ENCODE data around the gene CDHR4. TPM values are rescaled to one million over a fixed set of nuclear protein-coding genes. Genes with fewer than 3 reads are reported as not detected.
A peak's percentile ranks its signal among the peaks of the same experiment; 100 is the strongest.

CDHR4 gene
- total RNA-seq, 6 experiments from 2014 or later = not detected

- no peak for TF ChIP-seq CTCF (IDR thresholded peaks at IDR 0.05)
- no peak for TF ChIP-seq POLR2A (IDR thresholded peaks at IDR 0.05)
- ATAC-seq = peak in 1 of 4 donors; percentile 23
- intact Hi-C loops (cut with DNase I) = no loop called here
- WGBS (ENCODE audit: insufficient coverage, low coverage, low lambda C conversion rate, missing lambda C conversion rate) = 78% methylated on average over 12 of the region's 13 CpGs
- Histone ChIP-seq H3K27ac (no peak overlapping the region), H3K27me3 (no peaks in the 10 kb centered on the region), H3K4me3 (no peak overlapping the region), H3K4me1 (peaks cover 0 to 9% (median 4%) of the 10 kb centered on the region in 4 donors), H3K36me3 (peaks cover 0 to 8% (median 2%) of the 10 kb centered on the region in 4 donors), H3K9me3 (no peaks in the 10 kb centered on the region)
- no peak for DNase-seq
Measured at GRCh38 chr3:49747792-49748480, 51.7 kb downstream of the CDHR4 start.

GRCh38 chr3:49745986-49746385 lies 53.7 kb downstream of the CDHR4 start:
- Histone ChIP-seq H3K27me3 (no peaks in the 10 kb centered on the region), H3K36me3 (peaks cover 0 to 8% (median 4%) of the 10 kb centered on the region in 4 donors), H3K27ac (no peak overlapping the region), H3K9me3 (no peaks in the 10 kb centered on the region), H3K4me3 (no peak overlapping the region), H3K4me1 (peaks cover 0 to 9% (median 4%) of the 10 kb centered on the region in 4 donors)
- TF ChIP-seq POLR2A (IDR thresholded peaks at IDR 0.05) (no peak), CTCF (IDR thresholded peaks at IDR 0.05) (no peak)
- ATAC-seq (peak in 2 of 4 donors; percentile 36 to 41), DNase-seq (no peak)
- WGBS (ENCODE audit: insufficient coverage, low coverage, low lambda C conversion rate, missing lambda C conversion rate) = 79% methylated on average over 2 of the region's 2 CpGs
- intact Hi-C loops (cut with DNase I) = no loop called here

Small RNAs within 50 kb of the gene (microRNA-seq; reads per million reads assigned to microRNA genes)
- 0 to 0.29 reads per million in 2 donors for gene MIR5193

Small RNAs within 50 kb of the gene (small RNA-seq; reads per million reads assigned to genes)
- 0 reads per million in 2 experiments for gene COX6CP14

Other genes with a start within 250 kb of the CDHR4 start
- under 1 TPM; 0.31 to 0.68 (median 0.50) TPM for gene BSN, start 245.4 kb downstream of the CDHR4 start, total RNA-seq
- 100 to 1,000 TPM in 2 of 6 experiments, 10 to 100 TPM in 4; 60.9 to 114 (median 90.5) TPM for gene APEH, start 125.5 kb downstream of the CDHR4 start, total RNA-seq
- gene MST1, start 110.4 kb downstream of the CDHR4 start, total RNA-seq = 100 to 1,000 TPM; 321 to 695 (median 632) TPM
- 10 to 100 TPM; 32.4 to 48.3 (median 39.9) TPM for gene RNF123, start 110.3 kb downstream of the CDHR4 start, total RNA-seq
- gene AMIGO3, start 80.2 kb downstream of the CDHR4 start, total RNA-seq = 1 to 10 TPM in 1 of 6 experiments, under 1 TPM in 3, not detected in 2; 0.07 to 2.4 (median 0.64) TPM
- gene GMPPB, start 75.9 kb downstream of the CDHR4 start, total RNA-seq = 10 to 100 TPM; 12.2 to 34.2 (median 25.6) TPM
- gene IP6K1, start 13.3 kb downstream of the CDHR4 start, total RNA-seq = 10 to 100 TPM; 12.6 to 19.6 (median 16.2) TPM
- 1 to 10 TPM in 1 of 6 experiments, under 1 TPM in 5; 0.46 to 1.2 (median 0.73) TPM for gene INKA1, start 3.4 kb upstream of the CDHR4 start, total RNA-seq
- 10 to 100 TPM; 16.4 to 39.1 (median 28.5) TPM for gene UBA7, start 14.1 kb upstream of the CDHR4 start, total RNA-seq
- gene TRAIP, start 56.7 kb upstream of the CDHR4 start, total RNA-seq = 1 to 10 TPM in 3 of 6 experiments, under 1 TPM in 3; 0.55 to 3.1 (median 0.98) TPM
- not detected for gene CAMKV, start 70.0 kb upstream of the CDHR4 start, total RNA-seq
- 1 to 10 TPM in 1 of 6 experiments, under 1 TPM in 5; 0.15 to 1.9 (median 0.50) TPM for gene MST1R, start 104.0 kb upstream of the CDHR4 start, total RNA-seq
- 10 to 100 TPM in 2 of 6 experiments, 1 to 10 TPM in 4; 5.4 to 14.2 (median 7.5) TPM for gene MON1A, start 129.9 kb upstream of the CDHR4 start, total RNA-seq
- gene RBM6, start 140.3 kb upstream of the CDHR4 start, total RNA-seq = 10 to 100 TPM; 25.9 to 46.4 (median 32.9) TPM

All from right lobe of liver (tissue), 6 donors.